BJ (cell line): Measurements from ENCODE around the gene CBX4. TPM values are rescaled to one million over a fixed set of nuclear protein-coding genes. Genes with fewer than 3 reads are reported as not detected.
A peak's percentile ranks its signal among the peaks of the same experiment; 100 is the strongest.

ENCODE experiments used
- CTCF ChIA-PET: fragments of 350-600 bp; formaldehyde crosslinking; extraction: SDS; loops from one replicate; lab custom pipeline; 2021; ENCODE audit warnings: antibody characterized with exemption, inconsistent platforms; lab: Yijun Ruan, JAX
- POLR2A ChIA-PET: fragments of 300-600 bp; sonication (Branson Sonifier 250); formaldehyde crosslinking; extraction: SDS; loops from one replicate; lab custom pipeline; 2021; ENCODE audit warnings: antibody characterized with exemption; lab: Charles Lee
- DNase-seq: peaks from one replicate; pipeline ENCODE4 v3.0.0-alpha.2; 2011; ENCODE audit warnings: low read depth
- H3K27me3 ChIP-seq: 2 replicates; pipeline ENCODE4 v1.6.0; 2011; ENCODE audit warnings: low read length; ENCODE audit not compliant: control insufficient read depth, insufficient read depth
- H3K36me3 ChIP-seq: 2 replicates; pipeline ENCODE4 v1.5.1; 2011; ENCODE audit warnings: low read length; ENCODE audit not compliant: control insufficient read depth, insufficient read depth
- H3K4me3 ChIP-seq: 2 replicates; pipeline ENCODE4 v1.5.1; 2011; ENCODE audit warnings: low read depth, mild to moderate bottlenecking, control low read depth, low read length
- CTCF ChIP-seq: IDR thresholded peaks from 2 replicates; pipeline ENCODE4 v1.5.1; 2011; ENCODE audit warnings: low read depth, mild to moderate bottlenecking, control low read depth, inconsistent platforms, low read length, moderate library complexity; ENCODE audit not compliant: insufficient read depth
- polyA minus RNA-seq: library from RNA; depleted of rRNA, polyadenylated mRNA; stranded (reverse); fragments of >200 nt; gene quantifications from 2 replicates; pipeline ENCODE4 v1.2.3, GENCODE V29; 2011; rRNA and poly(A)+ RNA removed
- polyA plus RNA-seq: library from polyadenylated mRNA; depleted of rRNA; stranded (reverse); fragments of >200 nt; gene quantifications from 2 replicates; pipeline ENCODE4 v1.2.3, GENCODE V29; 2011; rRNA removed

The CBX4 gene
- 8.0 and 10.4 TPM in 2 replicates for polyA plus RNA-seq
- polyA minus RNA-seq = 6.5 and 9.8 TPM in 2 replicates

- Histone ChIP-seq H3K36me3 (peaks cover 12% of the 10 kb centered on the region), H3K27me3 (peaks cover 25% of the 10 kb centered on the region), H3K4me3 (peak within 1 kb of the TSS; percentile 65)
- ChIA-PET POLR2A (interaction anchor here (0.6 to 1.6 kb wide), 3 partner anchors 16 to 46 kb away, joined by 3 to 9 read pairs (median 5); partner anchors contain the start of gene CBX8), CTCF (interaction anchor here (0.6 to 5.6 kb wide), 32 partner anchors 8 to 1541 kb away, joined by 3 to 26 read pairs (median 3); partner anchors contain the start of gene CBX8)
- DNase-seq = peak; percentile 48
- peak; percentile 53 for TF ChIP-seq CTCF
These were observed at the start of gene CBX4 for GRCh38 chr17:79839356-79840268. TSS of gene CBX4 (minus strand) at chr17:79839440. CDS start at chr17:79839251, 189 bp downstream.

GRCh38 chr17:79888009-79888540 is 48.8 kb upstream of the CBX4 start:
- no peak for TF ChIP-seq CTCF
- ChIA-PET POLR2A (no interaction called here), CTCF (no interaction called here)
- Histone ChIP-seq H3K4me3 (no peak overlapping the region), H3K27me3 (peaks cover 8% of the 10 kb centered on the region), H3K36me3 (no peaks in the 10 kb centered on the region)
- DNase-seq = no peak

GRCh38 chr17:79887451-79887991 is 48.3 kb upstream of the CBX4 start:
- POLR2A ChIA-PET = no interaction called here
- no peak for TF ChIP-seq CTCF

GRCh38 chr17:79883202-79883601 is 44.0 kb upstream of the CBX4 start:
- H3K4me3 ChIP-seq = no peak overlapping the region
- H3K36me3 ChIP-seq = no peaks in the 10 kb centered on the region
- H3K27me3 ChIP-seq = no peaks in the 10 kb centered on the region; the same call in 1 of the 2 replicates
- ChIA-PET POLR2A (no interaction called here), CTCF (interaction anchor here (0.7 kb wide), 1 partner anchor 10 kb away, joined by 3 read pairs; no protein-coding TSS in a partner anchor)
- DNase-seq = no peak
- TF ChIP-seq CTCF = no peak

More at GRCh38 chr17:79887451-79887991, 48.3 kb upstream of the CBX4 start:
- no peaks in the 10 kb centered on the region for H3K36me3 ChIP-seq
- H3K4me3 ChIP-seq = no peak overlapping the region
- CTCF ChIA-PET = no interaction called here
- H3K27me3 ChIP-seq = peaks cover 8% of the 10 kb centered on the region
- no peak for DNase-seq
